Activated CD4-positive, alpha-beta T cell treated with anti-CD3 and anti-CD28 coated beads, Interleukin-2, amount 10 ng/mL, durations not matched to agents 7 days and 5 days (primary cell): ENCODE measurements around the gene PRDM9. TPM values are rescaled to one million over a fixed set of nuclear protein-coding genes. Genes with fewer than 3 reads are reported as not detected.
"Not testable (repeated sequence)": the region's sequence is repeated elsewhere in the genome, so short reads cannot be mapped to it uniquely, and the experiment has no call there.

Experiments
- CTCF ChIA-PET: fragments of 350-600 bp; sonication (Branson Sonifier 250); formaldehyde crosslinking; loops from one replicate; lab custom pipeline; 2021; ENCODE audit warnings: antibody characterized with exemption; lab: Charles Lee
- POLR2A ChIA-PET: fragments of 350-600 bp; sonication (Branson Sonifier 250); formaldehyde crosslinking; loops from one replicate; lab custom pipeline; 2021; ENCODE audit warnings: antibody characterized with exemption; lab: Charles Lee
- DNase-seq: peaks from one replicate; pipeline ENCODE4 v3.0.0-alpha.2; 2020
- H3K27ac Mint-ChIP-seq: one replicate; pipeline ENCODE4 v1.8.0; 2021; ENCODE audit warnings: mild to moderate bottlenecking, moderate library complexity, mixed read lengths
- H3K27me3 Mint-ChIP-seq: one replicate; pipeline ENCODE4 v1.8.0; 2021; ENCODE audit warnings: mixed read lengths
- H3K36me3 Mint-ChIP-seq: one replicate; pipeline ENCODE4 v1.8.0; 2021; ENCODE audit warnings: low read depth, mixed read lengths
- H3K4me1 Mint-ChIP-seq: one replicate; pipeline ENCODE4 v1.8.0; 2021; ENCODE audit warnings: mixed read lengths
- H3K4me3 Mint-ChIP-seq: one replicate; pipeline ENCODE4 v1.8.0; 2021; ENCODE audit warnings: mild to moderate bottlenecking, moderate library complexity, mixed read lengths
- H3K9me3 Mint-ChIP-seq: one replicate; pipeline ENCODE4 v1.8.0; 2021; ENCODE audit warnings: mixed read lengths
- total RNA-seq, 2 experiments: library from RNA; stranded (reverse); gene quantifications; one replicate each; pipeline ENCODE4 v1.2.3, GENCODE V29; 2021

Gene PRDM9
- not detected for total RNA-seq

DNA sequence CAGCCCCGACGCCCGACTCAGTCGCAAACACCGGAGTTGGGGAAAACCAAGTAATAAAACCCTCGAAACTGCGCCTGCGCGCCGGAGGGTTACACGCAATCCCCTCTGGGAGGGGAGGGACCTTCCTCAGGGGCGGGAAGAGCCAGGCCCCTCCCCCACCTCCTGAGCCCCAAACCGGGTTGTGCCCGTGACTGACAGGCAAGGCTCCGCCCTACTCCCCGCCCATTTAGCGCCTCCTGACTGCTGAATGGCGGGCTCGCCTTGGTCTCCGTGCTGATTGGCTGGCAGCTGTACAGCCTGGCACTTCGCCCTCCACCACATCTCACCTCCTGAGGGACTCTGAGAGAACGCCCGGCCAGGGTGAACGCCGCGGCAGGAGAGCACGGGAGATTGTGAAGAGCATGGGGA is at the start of gene PRDM9:
PRDM9 (plus strand) TSS at position 332 of the 408 bp plus-strand sequence. CDS start 1,425 bp downstream, outside the sequence.
- H3K4me1 Mint-ChIP-seq, result no peaks in the 10 kb centered on the region
- peak; percentile 64 for DNase-seq
- ChIA-PET CTCF (no interaction called here), POLR2A (no interaction called here)
- H3K27me3 Mint-ChIP-seq, result no peaks in the 10 kb centered on the region
- peak within 1 kb of the TSS; percentile 74 for H3K27ac Mint-ChIP-seq
- no peaks in the 10 kb centered on the region for H3K36me3 Mint-ChIP-seq
- H3K4me3 Mint-ChIP-seq, result peak within 1 kb of the TSS; percentile 68
- peaks cover 5% of the 10 kb centered on the region for H3K9me3 Mint-ChIP-seq

DNA sequence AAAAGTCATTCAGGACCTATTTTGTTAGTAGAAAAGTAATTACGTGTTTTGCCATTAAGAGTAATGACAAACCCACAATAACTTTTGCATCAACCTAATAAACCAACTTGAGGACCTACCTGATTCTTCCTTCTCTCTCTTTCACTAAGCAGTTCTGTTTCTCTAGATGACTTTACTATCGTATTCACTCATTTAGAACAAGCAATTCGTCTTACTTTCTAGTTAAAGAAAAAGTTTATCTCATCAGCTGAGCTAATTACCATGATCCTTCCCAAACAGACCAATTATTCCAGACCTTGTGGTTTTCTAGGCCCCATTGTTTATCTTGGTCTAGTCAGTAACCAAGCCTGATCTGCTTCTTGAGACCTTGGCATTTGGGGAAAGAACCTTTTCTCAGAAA is 49.6 kb upstream of the PRDM9 start:
- H3K4me1 Mint-ChIP-seq, result no peaks in the 10 kb centered on the region
- no peaks in the 10 kb centered on the region for H3K36me3 Mint-ChIP-seq
- DNase-seq, result no peak
- no peaks in the 10 kb centered on the region for H3K27me3 Mint-ChIP-seq
- ChIA-PET CTCF (no interaction called here), POLR2A (no interaction called here)
- no peak overlapping the region for H3K4me3 Mint-ChIP-seq
- no peak overlapping the region for H3K27ac Mint-ChIP-seq
- peaks cover 5% of the 10 kb centered on the region for H3K9me3 Mint-ChIP-seq

DNA sequence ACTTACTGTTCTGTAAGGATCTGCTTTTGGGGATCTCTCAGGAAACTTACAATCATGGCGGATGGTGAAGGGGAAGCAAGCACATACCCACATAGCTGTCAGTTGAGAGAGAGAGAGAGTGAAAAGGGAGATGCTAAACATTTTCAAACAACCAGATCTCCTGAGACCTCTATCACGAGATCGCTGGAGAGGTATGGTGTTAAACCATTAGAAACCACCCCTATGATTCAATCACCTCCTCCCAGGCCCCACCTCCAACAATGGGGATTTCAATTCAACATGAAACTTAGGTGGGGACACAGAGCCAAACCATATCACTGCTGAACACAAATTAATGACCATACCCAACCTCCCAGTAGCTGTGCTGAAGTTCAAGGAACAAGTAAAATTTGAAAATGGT is 48.2 kb upstream of the PRDM9 start:
- no peak for DNase-seq
- H3K4me3 Mint-ChIP-seq, result no peak overlapping the region
- ChIA-PET POLR2A (no interaction called here), CTCF (no interaction called here)
- no peak overlapping the region for H3K27ac Mint-ChIP-seq
- no peaks in the 10 kb centered on the region for H3K27me3 Mint-ChIP-seq
- H3K9me3 Mint-ChIP-seq, result peaks cover 5% of the 10 kb centered on the region
- no peaks in the 10 kb centered on the region for H3K36me3 Mint-ChIP-seq
- H3K4me1 Mint-ChIP-seq, result no peaks in the 10 kb centered on the region

DNA sequence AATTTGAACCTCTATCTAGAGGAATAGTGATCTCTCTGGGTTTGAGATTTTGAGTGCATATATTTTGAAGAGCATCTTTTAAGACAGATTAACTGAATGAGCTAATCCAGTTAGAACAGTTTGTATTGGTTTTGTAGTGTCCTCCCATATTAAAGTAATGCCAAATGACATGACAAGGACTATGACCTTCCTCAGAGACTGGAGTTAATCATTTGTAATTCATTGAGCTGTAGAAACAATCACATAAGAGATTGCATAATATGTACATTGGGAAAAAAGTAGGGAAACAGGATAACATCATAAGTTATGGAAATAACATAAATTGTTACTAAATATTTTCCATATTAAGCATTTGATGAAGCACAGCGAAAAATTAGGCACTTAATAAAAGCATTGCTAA is 45.8 kb upstream of the PRDM9 start:
- POLR2A ChIA-PET, result no interaction called here
- H3K36me3 Mint-ChIP-seq, result no peaks in the 10 kb centered on the region
- no peaks in the 10 kb centered on the region for H3K27me3 Mint-ChIP-seq
- CTCF ChIA-PET, result no interaction called here
- H3K4me1 Mint-ChIP-seq, result no peaks in the 10 kb centered on the region
- no peak overlapping the region for H3K27ac Mint-ChIP-seq
- peaks cover 3% of the 10 kb centered on the region for H3K9me3 Mint-ChIP-seq
- no peak for DNase-seq
- H3K4me3 Mint-ChIP-seq, result no peak overlapping the region

DNA sequence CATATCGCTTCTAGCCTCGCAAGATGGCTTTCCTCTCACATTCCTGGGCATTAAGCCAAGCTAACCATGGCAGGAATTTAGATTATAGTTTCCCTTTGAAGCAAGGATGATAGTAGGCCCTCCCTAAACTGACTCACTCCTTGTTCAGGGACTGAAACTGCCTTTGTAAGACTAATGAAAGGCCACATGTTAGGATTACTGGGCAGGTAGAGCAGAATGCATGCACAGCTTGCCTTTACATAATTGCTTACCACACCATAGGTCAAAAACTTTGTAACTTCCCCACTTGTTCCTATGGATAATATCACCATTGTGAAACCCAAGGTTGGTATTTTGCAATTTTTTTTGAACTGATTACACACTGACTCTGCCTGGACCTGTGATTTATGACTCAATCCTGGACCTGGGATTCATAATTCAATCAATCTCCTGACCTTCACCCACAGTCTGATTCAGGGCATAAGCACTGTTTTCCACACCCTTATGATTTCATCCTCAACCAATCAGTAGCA is 41.0 kb upstream of the PRDM9 start:
- no peak for DNase-seq
- POLR2A ChIA-PET, result no interaction called here
- Mint-ChIP-seq H3K27ac (no peak overlapping the region), H3K36me3 (no peaks in the 10 kb centered on the region), H3K9me3 (peaks cover 7% of the 10 kb centered on the region), H3K27me3 (no peaks in the 10 kb centered on the region), H3K4me1 (no peaks in the 10 kb centered on the region), H3K4me3 (no peak overlapping the region)
- CTCF ChIA-PET, result no interaction called here

DNA sequence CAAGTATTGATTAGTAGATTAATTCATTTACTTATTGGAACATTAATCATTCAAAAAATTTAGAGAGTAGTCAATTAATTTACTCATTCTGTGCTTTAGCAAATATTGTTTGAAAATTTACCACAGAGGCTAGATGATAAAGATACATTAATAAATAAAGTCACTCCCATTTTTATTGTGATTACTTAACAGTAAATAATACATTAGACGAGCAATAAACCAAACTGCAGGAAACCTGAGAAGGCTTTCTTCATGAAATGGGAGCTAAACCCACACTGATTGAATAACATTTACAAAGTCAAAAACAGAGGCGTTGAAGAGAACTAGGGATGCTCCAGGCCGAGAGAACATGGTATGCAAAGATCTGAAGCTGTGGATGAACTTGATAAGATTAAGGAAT is 38.8 kb upstream of the PRDM9 start:
- Mint-ChIP-seq H3K4me3 (no peak overlapping the region), H3K36me3 (no peaks in the 10 kb centered on the region), H3K9me3 (peaks cover 5% of the 10 kb centered on the region), H3K4me1 (no peaks in the 10 kb centered on the region), H3K27me3 (no peaks in the 10 kb centered on the region), H3K27ac (no peak overlapping the region)
- DNase-seq, result no peak
- ChIA-PET POLR2A (no interaction called here), CTCF (no interaction called here)

- DNase-seq, result no peak
- Mint-ChIP-seq H3K27ac (no peak overlapping the region), H3K4me1 (no peaks in the 10 kb centered on the region), H3K9me3 (no peaks in the 10 kb centered on the region), H3K4me3 (no peak overlapping the region), H3K36me3 (no peaks in the 10 kb centered on the region), H3K27me3 (no peaks in the 10 kb centered on the region)
- ChIA-PET POLR2A (no interaction called here), CTCF (no interaction called here)
Measured at GRCh38 chr5:23473915-23474314, 33.5 kb upstream of the PRDM9 start.

DNA sequence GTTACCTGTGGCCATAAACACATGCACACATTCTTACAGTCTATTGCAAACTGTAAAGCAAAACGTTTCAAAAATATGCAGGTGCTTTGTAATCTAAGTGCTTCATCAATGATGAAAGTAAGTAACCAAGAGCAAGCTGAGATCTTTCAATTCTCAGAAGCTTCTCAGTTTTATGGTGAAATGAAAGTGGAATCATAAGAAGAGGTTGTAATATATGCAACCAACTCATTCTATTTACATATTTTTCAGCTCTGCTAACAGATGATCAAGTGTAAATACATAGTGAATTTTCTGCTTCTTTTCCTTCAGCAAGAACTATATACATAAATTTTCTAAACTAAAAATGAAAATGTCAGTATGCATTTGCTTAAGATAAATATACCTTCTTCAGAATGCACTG is 33.1 kb upstream of the PRDM9 start:
- Mint-ChIP-seq H3K36me3 (no peaks in the 10 kb centered on the region), H3K27ac (no peak overlapping the region), H3K9me3 (peaks cover 1% of the 10 kb centered on the region), H3K4me3 (no peak overlapping the region), H3K4me1 (no peaks in the 10 kb centered on the region), H3K27me3 (no peaks in the 10 kb centered on the region)
- DNase-seq, result no peak
- ChIA-PET CTCF (no interaction called here), POLR2A (no interaction called here)

DNA sequence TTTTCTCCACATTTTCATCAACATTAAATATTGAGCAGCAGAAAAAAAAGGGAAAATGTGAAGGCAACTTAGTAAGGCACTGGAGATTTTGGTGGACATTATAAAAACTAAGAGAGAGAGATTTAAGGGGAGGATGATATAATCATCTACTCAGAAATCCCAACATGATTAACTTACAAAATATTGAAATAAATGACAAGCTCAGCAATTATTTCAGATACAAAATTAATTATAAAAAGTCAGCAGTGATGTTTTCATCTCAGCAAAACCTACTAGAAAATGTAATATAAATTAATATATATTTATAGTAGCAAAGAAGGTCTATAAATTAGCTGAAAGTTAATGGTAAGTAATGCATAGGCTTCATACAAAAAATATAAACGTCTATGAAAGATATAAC is 30.8 kb upstream of the PRDM9 start:
- ChIA-PET CTCF (no interaction called here), POLR2A (no interaction called here)
- no peaks in the 10 kb centered on the region for H3K36me3 Mint-ChIP-seq
- H3K9me3 Mint-ChIP-seq, result peaks cover 4% of the 10 kb centered on the region
- DNase-seq, result no peak
- no peak overlapping the region for H3K4me3 Mint-ChIP-seq
- H3K27ac Mint-ChIP-seq, result no peak overlapping the region
- no peaks in the 10 kb centered on the region for H3K27me3 Mint-ChIP-seq
- H3K4me1 Mint-ChIP-seq, result no peaks in the 10 kb centered on the region

DNA sequence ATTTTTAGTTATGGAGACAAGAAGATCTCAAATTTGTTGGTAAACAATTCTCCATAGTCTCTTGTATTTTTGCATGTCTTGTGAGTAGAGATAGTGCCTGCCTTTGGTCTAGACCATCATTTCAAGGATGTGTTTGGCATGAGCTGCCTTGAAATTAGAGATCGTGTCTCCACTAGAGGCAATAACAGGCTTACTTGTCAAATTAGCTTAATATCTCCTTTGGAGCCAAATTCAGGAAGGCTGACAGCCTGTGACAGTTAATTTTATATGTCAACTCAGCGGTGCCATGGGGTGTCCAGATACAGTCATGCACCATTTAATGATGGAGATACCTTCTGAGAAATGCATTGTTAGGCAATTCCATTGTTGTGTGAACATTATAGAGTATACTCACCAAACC is 24.8 kb upstream of the PRDM9 start:
- H3K36me3 Mint-ChIP-seq, result no peaks in the 10 kb centered on the region
- no peak for DNase-seq
- H3K9me3 Mint-ChIP-seq, result peaks cover 4% of the 10 kb centered on the region
- H3K27me3 Mint-ChIP-seq, result no peaks in the 10 kb centered on the region
- no peak overlapping the region for H3K27ac Mint-ChIP-seq
- ChIA-PET POLR2A (no interaction called here), CTCF (no interaction called here)
- H3K4me1 Mint-ChIP-seq, result no peaks in the 10 kb centered on the region
- H3K4me3 Mint-ChIP-seq, result no peak overlapping the region

DNA sequence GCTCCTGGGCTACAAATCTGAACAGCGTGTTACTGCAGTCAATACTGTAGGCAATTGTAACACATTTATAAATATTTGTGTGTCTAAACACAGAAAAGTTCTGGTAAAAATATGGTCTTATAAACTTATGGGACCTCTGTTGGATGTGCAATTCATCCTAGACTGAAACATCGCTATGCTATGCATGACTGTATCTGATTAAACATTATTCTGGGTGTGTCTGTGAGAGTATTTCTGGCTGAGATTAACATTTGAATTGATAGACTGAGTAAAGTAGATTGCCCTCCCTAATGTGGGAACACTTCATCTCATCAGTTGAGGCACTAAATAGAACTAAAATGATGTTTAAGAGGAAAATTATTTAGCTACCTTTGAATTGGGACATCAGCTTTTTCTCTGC is 24.3 kb upstream of the PRDM9 start:
- Mint-ChIP-seq H3K4me3 (no peak overlapping the region), H3K9me3 (peaks cover 6% of the 10 kb centered on the region), H3K27ac (no peak overlapping the region), H3K4me1 (no peaks in the 10 kb centered on the region), H3K27me3 (no peaks in the 10 kb centered on the region), H3K36me3 (no peaks in the 10 kb centered on the region)
- ChIA-PET CTCF (no interaction called here), POLR2A (no interaction called here)
- no peak for DNase-seq

GRCh38 chr5:23484096-23484495 is 23.3 kb upstream of the PRDM9 start:
- no peak overlapping the region for H3K4me3 Mint-ChIP-seq
- DNase-seq, result no peak
- no peak overlapping the region for H3K27ac Mint-ChIP-seq
- H3K9me3 Mint-ChIP-seq, result peaks cover 14% of the 10 kb centered on the region
- ChIA-PET POLR2A (no interaction called here), CTCF (no interaction called here)
- H3K36me3 Mint-ChIP-seq, result no peaks in the 10 kb centered on the region
- no peaks in the 10 kb centered on the region for H3K27me3 Mint-ChIP-seq
- H3K4me1 Mint-ChIP-seq, result no peaks in the 10 kb centered on the region

- H3K27me3 Mint-ChIP-seq, CTCF ChIA-PET, H3K36me3 Mint-ChIP-seq, POLR2A ChIA-PET, H3K27ac Mint-ChIP-seq, DNase-seq, H3K4me1 Mint-ChIP-seq, H3K4me3 Mint-ChIP-seq: not testable (repeated sequence)
- H3K9me3 Mint-ChIP-seq, result peaks cover 13% of the 10 kb centered on the region
Measured at GRCh38 chr5:23486227-23486626, 21.2 kb upstream of the PRDM9 start.

- CTCF ChIA-PET, result no interaction called here
- POLR2A ChIA-PET, result no interaction called here
- no peaks in the 10 kb centered on the region for H3K4me1 Mint-ChIP-seq
- DNase-seq, result no peak
- H3K27me3 Mint-ChIP-seq, result no peaks in the 10 kb centered on the region
- no peak overlapping the region for H3K27ac Mint-ChIP-seq
- peaks cover 20% of the 10 kb centered on the region for H3K9me3 Mint-ChIP-seq
- H3K36me3 Mint-ChIP-seq, result no peaks in the 10 kb centered on the region
- H3K4me3 Mint-ChIP-seq, result no peak overlapping the region
Measured at GRCh38 chr5:23490993-23491392, 16.4 kb upstream of the PRDM9 start.
